OCI-M2 (cell line): ENCODE measurements around the gene PGAP3.
"Not testable (repeated sequence)": the region's sequence is repeated elsewhere in the genome, so short reads cannot be mapped to it uniquely, and the experiment has no call there.

Experiments used
- DNase-seq: peaks from one replicate; lab custom pipeline; 2025; ENCODE audit not compliant: unreplicated experiment; lab: John Stamatoyannopoulos, UW

PGAP3 gene

DNA sequence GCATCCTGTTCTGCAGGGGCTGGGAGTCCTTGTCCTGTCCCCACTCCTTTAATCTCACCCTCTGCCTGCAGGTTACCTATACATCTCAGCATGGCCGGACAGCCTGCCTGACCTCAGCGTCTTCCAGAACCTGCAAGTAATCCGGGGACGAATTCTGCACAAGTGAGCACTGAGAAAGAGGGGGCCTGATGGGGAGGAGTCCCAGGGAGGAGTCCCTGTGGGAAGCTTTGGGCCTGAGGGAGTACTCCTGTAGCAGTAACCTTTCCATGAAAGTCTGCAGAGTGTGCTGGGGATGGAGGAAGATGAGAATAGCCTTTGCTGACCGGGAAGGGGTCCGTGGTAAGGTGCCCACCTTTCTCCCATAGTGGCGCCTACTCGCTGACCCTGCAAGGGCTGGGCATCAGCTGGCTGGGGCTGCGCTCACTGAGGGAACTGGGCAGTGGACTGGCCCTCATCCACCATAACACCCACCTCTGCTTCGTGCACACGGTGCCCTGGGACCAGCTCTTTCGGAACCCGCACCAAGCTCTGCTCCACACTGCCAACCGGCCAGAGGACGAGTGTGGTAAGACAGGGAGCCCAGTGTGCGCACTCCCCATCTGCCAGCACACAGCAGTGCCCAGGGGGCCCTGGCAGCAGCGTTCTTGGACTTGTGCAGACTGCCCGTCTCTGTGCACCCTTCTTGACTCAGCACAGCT is 27.7 kb upstream of the PGAP3 start:
- DNase-seq, result no peak

DNA sequence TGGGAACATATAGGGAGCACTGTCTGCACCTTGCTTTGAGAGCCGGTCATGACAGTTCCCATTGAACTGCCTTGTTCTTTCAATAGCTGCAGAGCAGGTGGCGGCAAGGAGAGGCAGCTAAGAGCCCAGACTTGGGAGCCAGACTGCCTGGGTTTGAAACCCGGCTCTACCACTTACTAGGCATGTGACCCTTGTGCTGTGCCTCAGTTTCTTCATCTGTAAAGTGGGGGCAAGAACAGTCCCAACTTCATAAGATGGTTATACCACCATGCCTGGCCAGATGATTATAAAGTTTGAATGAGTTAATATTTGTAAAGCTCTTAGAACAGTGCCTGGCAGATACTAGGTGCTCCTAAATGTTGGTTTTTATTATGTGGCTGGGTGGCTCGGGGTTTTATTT is 26.4 kb upstream of the PGAP3 start:
- DNase-seq, result no peak

GRCh38 chr17:39711851-39712250 is 24.0 kb upstream of the PGAP3 start:
- DNase-seq, result no peak

DNA sequence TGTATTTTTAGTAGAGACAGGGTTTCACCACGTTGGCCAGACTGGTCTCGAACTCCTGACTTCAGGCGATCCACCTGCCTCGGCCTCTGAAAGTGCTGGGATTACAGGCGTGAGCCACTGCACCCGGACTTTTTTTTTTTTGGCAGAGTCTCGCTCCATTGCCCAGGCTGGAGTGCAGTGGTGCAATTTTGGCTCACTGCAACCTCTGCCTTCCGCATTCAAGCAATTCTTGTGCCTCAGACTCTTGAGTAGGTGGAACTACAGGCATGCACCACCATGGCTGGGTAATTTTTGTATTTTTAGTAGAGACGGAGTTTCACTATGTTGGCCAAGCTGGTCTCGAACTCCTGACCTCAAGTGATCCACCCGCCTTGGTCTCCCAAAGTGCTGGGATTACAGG is 23.2 kb upstream of the PGAP3 start:
- not testable (repeated sequence) for DNase-seq

DNA sequence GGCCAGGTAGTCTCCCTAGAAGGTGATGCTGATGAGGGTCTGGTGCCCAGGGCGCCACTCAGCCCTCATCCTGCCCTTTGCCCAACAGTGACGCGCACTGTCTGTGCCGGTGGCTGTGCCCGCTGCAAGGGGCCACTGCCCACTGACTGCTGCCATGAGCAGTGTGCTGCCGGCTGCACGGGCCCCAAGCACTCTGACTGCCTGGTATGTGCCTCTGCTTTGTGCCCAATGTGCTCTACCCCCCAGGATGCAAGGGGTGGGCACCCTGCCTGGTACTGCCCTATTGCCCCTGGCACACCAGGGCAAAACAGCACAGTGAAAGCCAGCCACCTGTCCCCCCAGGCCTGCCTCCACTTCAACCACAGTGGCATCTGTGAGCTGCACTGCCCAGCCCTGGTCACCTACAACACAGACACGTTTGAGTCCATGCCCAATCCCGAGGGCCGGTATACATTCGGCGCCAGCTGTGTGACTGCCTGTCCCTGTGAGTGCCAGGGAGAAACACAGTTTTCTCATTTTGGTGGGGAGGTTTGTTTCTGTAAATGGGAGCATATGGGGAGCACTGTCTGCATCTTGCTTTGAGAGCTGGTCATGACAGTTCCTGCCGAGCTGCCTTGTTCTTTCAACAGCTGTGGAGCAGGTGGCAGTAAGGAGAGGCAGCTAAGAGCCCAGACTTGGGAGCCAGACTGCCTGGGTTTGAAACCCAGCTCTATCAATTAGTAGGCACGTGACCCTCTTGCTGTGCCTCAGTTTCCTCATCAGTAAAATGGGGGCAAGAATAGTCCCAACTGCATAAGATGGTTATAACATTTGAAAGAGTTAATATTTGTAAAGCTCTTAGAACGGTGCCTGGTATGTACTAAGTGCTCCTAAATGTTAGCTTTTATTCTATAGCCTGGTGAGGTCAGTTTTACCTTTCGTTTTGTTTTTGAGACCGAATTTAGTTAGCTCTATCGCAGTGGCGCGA is 22.4 kb upstream of the PGAP3 start:
- no peak for DNase-seq

GRCh38 chr17:39709319-39709997 is 21.6 kb upstream of the PGAP3 start:
- no peak for DNase-seq

DNA sequence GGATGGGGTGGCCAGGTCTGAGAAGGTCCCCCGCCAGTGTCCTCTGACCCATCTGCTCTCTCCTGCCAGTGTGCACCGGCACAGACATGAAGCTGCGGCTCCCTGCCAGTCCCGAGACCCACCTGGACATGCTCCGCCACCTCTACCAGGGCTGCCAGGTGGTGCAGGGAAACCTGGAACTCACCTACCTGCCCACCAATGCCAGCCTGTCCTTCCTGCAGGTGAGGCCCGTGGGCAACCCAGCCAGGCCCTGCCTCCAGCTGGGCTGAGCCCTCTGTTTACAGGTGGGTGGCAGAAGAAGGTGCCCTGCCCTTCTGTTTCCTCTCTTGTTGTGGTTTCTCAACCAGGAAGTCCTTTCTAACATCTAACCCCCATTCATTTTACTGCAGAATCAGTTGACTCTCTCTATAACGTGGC is 19.1 kb upstream of the PGAP3 start:
- DNase-seq, result no peak

DNA sequence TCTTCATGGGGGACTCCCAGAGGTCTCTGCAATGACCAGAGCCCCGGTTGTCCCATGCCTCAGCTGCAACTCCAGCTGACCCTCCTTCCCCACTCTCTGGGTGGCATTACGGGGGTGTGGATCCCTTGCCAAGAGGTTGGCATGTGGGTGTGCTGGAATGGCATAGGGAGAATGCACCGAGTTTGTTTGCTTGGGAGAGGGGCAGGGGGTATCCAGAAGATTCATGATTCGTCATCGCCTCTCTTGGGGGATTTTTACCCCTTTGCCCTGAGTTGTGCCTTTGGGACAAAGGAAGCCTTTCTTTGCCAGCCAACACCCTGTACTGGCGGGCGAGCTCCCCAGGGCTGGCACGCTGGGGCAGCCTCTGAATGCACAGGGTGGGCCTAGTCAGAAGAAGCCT is 18.5 kb upstream of the PGAP3 start:
- no peak for DNase-seq

DNA sequence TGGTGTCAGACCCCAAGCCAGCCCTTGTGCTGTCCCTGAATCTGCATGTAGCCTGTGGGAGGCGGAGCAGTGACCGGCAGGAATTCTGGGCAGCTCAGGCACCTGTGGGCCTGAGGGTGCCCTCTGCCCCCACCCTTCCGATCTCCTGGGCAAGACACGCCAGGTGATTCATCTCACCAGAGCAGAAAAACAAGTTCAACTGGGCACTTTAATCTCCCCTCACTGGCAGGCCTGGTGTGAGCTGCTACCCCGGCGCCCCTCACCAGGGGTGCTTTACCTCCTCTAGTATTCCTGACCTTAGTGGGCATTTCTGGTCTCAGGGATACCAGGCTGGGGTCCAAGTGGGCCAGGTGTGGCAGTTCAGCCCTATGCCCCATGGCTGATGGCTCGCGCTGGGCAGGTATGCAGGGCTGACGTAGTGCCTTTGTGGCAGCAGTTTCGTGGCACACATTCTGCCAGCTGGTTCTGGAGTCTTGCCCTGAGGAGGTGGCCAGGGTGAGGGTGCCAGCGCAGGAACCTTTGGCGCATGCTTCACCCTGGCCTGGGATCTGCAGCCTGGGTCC is 18.0 kb upstream of the PGAP3 start:
- DNase-seq, result no peak

DNA sequence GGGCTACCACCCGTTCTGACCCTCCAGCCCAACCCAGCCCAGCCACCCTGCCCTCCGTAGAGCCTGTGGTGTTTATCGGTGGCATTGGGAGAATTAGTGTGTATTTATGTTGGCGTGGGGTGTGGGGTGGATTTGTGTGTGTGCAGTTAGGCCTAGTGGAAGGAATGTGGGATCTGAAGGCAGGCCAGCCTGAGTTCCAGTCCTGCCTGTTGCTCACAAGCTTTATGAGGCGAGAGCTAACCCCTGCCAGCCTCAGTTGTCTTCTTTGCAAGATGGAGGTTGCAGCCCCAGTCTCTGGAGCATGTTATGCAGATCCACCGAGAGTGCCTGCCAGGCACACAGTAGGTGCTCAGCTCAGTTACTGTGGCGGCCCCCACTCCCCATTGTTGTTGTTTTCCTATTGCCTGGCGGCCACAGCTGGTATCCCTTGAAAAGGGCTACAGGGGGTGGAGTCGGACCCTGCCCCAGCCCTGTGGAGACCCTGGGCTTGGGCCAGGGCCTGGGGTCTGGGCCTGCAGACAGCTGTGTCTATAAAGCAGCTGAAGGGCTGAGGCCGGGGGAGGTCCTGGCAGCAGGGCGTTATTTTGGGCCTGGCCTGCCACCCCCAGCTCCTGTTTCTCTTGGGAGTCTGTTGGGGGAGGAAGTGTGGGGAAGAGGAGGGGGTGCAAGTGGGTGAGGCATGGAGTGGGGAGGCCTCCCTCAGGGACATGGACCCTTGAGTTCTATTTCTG is 17.1 kb upstream of the PGAP3 start:
- DNase-seq, result no peak

GRCh38 chr17:39703913-39704312 is 16.1 kb upstream of the PGAP3 start:
- DNase-seq, result no peak

- no peak for DNase-seq
Measured at GRCh38 chr17:39702901-39703893, 15.3 kb upstream of the PGAP3 start.

DNA sequence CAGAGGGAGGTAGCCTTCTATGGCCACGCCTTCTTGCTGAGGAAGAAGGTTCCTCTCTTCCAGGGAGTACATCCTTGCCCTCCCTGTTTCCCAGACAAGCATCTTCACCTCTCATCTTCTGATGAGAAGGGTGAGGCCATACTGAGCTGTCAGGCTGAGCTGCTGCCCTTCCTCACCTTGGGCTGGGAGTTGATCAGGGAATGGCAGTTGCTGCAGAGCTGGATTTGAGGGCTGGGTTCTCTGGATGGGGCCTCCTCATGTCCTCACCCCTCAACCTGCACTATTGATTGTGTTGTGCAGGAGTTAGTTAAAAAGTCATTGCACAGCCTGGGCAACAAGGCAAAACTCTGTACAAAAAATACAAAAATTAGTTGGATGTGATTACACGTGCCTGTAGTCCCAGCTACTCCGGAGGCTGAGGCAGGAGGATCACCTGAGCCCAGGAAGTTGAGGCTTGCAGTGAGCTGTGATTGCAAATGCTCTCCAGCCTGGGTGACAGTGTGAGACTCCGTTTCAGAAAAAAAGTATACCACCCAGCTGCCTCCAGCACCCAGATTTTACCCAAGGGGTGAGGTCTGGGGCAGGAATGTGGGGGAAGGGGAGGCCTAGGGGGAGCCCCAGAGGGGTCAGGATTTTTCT is 14.0 kb upstream of the PGAP3 start:
- no peak for DNase-seq

GRCh38 chr17:39701012-39701783 is 13.3 kb upstream of the PGAP3 start:
- no peak for DNase-seq

- no peak for DNase-seq
Measured at GRCh38 chr17:39700148-39700987, 12.5 kb upstream of the PGAP3 start.

- DNase-seq, result no peak
Measured at GRCh38 chr17:39699818-39700147, 11.9 kb upstream of the PGAP3 start, which contains the start of gene ERBB2. TSS of gene ERBB2 (plus strand) at chr17:39700064. CDS start at chr17:39700239, 175 bp downstream.

- DNase-seq, result not testable (repeated sequence)
Measured at GRCh38 chr17:39699157-39699817, 11.4 kb upstream of the PGAP3 start.
